Aorta (tissue), 5 donors: ENCODE data around the gene RNF11. TPM values are rescaled to one million over a fixed set of nuclear protein-coding genes. Genes with fewer than 3 reads are reported as not detected.

ENCODE experiments used
- ATAC-seq: fragments of 200-7000 bp; cut with Tn5 transposase; one replicate; pipeline ENCODE4 v1.9.1; 2022; ENCODE audit warnings: moderate library complexity; ENCODE audit not compliant: low FRiP score
- DNase-seq, 2 donors: peaks; one replicate each; pipeline ENCODE4 v3.0.0-alpha.2; 2020
- H3K27ac ChIP-seq, 2 donors: one replicate each; pipeline ENCODE4 v1.5.1; 2013; ENCODE audit warnings: low read length in 2 of 2, mild to moderate bottlenecking in 2 of 2, moderate library complexity in 2 of 2, control low read depth in 1 of 2, inconsistent platforms in 1 of 2, low read depth in 1 of 2
- H3K27me3 ChIP-seq, 2 donors: one replicate each; pipeline ENCODE4 v1.6.1; 2013; ENCODE audit warnings: control low read depth in 1 of 2, low read length in 1 of 2, mild to moderate bottlenecking in 1 of 2, moderate library complexity in 1 of 2; ENCODE audit not compliant: insufficient read depth in 2 of 2, control insufficient read depth in 1 of 2
- H3K36me3 ChIP-seq, 2 donors: one replicate each; pipeline ENCODE4 v1.6.1; 2013; ENCODE audit warnings: control low read depth in 1 of 2, low read length in 1 of 2, mild to moderate bottlenecking in 1 of 2; ENCODE audit not compliant: insufficient read depth in 2 of 2, control insufficient read depth in 1 of 2
- H3K4me1 ChIP-seq, 2 donors: one replicate each; pipeline ENCODE4 v1.6.1; 2013; ENCODE audit warnings: low read length in 2 of 2, control low read depth in 1 of 2, mild to moderate bottlenecking in 1 of 2, moderate library complexity in 1 of 2; ENCODE audit not compliant: insufficient read depth in 2 of 2, control insufficient read depth in 1 of 2
- H3K4me3 ChIP-seq, 2 donors: one replicate each; pipeline ENCODE4 v1.5.1; 2013; ENCODE audit warnings: low read length in 2 of 2, control low read depth in 1 of 2, mild to moderate bottlenecking in 1 of 2
- H3K9me3 ChIP-seq: one replicate; pipeline ENCODE4 v1.6.1; 2013; ENCODE audit warnings: mild to moderate bottlenecking, low read length; ENCODE audit not compliant: control insufficient read depth
- WGBS, 2 donors: extraction: QIAGEN DNeasy Blood & Tissue Kit; methylation state at CpG; one replicate each; pipeline ENCODE4 v1.1.7; 2013; 5-methylcytosine and 5-hydroxymethylcytosine counted together
- intact Hi-C, 2 donors: fragments of 100-400 bp; cut with DNase I; formaldehyde crosslinking; loops; one replicate each; pipeline versions ENCODE4 v1.14.2 to v1.15.0; 2022
- polyA plus RNA-seq, 2 donors: library from polyadenylated mRNA; stranded (reverse); fragments of 200-250 nt; gene quantifications; one replicate each; pipeline ENCODE4 v1.2.3, GENCODE V29; 2013
- total RNA-seq, 2 donors: library from RNA; stranded (reverse); fragmentation: NEBNext Ultra II Directional; extraction: Animal tissue kit (Norgen Biotek cat#: 25700); gene quantifications; one replicate each; pipeline ENCODE4 v1.2.1, GENCODE V29; 2021
- donor health status: healthy with polysubstance abuse.
- donor health status: Bipolar disorder and iron deficiency.
- donor health status: DM: no; HTN: no; CAD: no.
- donor health status: DM: no; HTN: no; CAD: no.
- donor health status: DM: yes; HTN: yes; CAD: no.

Gene RNF11
- total and polyA plus RNA-seq, 4 donors = 110 to 168 (median 134) TPM

DNA sequence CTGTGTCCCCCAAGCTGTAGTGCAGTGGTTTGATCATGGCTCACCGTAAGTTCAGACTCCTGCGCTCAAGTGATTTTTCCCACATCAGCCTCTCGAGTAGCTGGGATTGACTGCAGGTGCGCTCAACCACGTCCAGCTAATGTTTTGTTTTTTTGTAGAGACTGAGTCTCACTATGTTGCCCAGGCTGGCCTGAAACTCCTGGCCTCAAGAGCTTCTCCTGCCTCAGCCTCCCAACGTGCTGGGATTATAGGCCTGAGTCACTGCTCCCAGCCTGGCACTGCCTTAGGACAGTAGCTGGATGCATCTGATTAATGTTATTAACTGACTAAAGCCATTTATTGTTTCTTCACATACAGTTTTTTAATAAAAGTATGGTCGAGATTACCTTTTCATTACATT lies 40.2 kb downstream of the RNF11 start:
- no peaks in the 10 kb centered on the region for H3K27me3 ChIP-seq
- no peak overlapping the region for H3K4me3 ChIP-seq
- H3K36me3 ChIP-seq = no peaks in the 10 kb centered on the region
- peaks cover under 1 to 3% of the 10 kb centered on the region in 2 donors for H3K4me1 ChIP-seq
- no peak overlapping the region for H3K27ac ChIP-seq
- no peaks in the 10 kb centered on the region for H3K9me3 ChIP-seq
- DNase-seq = no peak
- intact Hi-C loops = no loop called here
- no peak for ATAC-seq
- WGBS, 2 donors = 74 to 84% methylated on average over 7 of the region's 7 CpGs

DNA sequence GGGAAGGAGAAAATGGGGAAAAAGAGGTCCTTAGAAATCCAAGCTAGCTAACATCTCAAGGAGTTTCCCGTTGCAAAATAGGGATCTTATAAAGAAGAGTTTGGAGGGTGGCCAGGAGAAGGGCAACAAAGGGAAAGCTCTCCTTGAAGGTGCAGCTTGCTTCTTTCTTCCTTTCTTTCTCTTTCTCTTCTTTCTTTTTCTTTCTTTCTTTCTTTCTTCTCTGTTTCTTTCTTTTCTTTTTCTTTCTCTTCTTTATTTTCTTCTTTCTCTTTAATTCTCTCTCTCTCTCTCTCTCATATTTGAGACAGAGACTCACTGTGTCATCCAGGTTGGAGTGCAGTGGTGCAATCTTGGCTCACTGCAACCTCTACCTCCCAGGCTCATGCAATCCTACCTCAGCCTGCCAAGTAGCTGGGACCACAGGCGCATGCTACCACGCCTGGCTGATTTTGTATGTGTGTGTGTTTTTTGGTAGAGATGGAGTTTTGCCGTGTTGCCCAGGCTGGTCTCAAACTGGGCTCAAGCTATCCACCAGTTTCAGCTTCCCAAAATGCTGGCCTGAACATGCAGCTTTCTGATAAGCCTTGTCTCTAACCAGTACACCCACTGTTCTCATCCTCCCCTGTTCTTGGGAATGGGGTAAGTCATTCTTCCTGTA lies 44.4 kb downstream of the RNF11 start:
- intact Hi-C loops = loop anchor here in 1 of 2 donors (5.0 kb wide), 1 partner anchor 43 kb away; the partner anchor contains the start of gene RNF11

DNA sequence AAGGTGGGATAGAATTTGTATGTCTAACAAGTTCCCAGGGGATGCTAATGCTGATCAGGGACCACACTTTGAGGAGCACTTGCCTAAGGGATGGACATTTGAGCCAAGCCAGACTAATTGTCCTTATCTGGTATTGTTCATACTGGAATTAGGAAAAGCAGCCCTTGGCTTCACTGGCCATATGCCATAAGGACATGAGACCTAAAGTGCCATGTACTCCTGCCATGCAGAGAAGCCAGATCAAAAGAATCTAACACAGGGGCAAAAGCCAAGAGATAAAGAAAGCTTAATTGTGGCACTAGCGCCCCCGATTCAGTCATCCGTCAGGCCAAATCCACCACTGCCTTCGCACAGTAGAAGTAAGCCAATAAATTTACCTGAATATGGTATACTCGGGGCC lies 45.7 kb downstream of the RNF11 start:
- 48 to 50% methylated on average over 5 of the region's 5 CpGs for WGBS, 2 donors
- Histone ChIP-seq H3K4me1 (peaks cover 8% of the 10 kb centered on the region in 2 donors), H3K9me3 (no peaks in the 10 kb centered on the region), H3K27ac (peak overlapping the region in 1 of 2 donors; percentile 42), H3K4me3 (no peak overlapping the region), H3K36me3 (no peaks in the 10 kb centered on the region), H3K27me3 (no peaks in the 10 kb centered on the region)
- intact Hi-C loops = loop anchor here in 1 of 2 donors (5.0 kb wide), 1 partner anchor 45 kb away; the partner anchor contains the start of gene RNF11
- no peak for DNase-seq
- ATAC-seq = no peak

More for the DNA sequence above, 44.4 kb downstream of the RNF11 start:
- Histone ChIP-seq H3K27me3 (no peaks in the 10 kb centered on the region), H3K4me1 (peaks cover 8% of the 10 kb centered on the region in 2 donors), H3K27ac (no peak overlapping the region), H3K9me3 (no peaks in the 10 kb centered on the region), H3K4me3 (no peak overlapping the region), H3K36me3 (no peaks in the 10 kb centered on the region)
- ATAC-seq (no peak), DNase-seq (no peak)
- 35 to 40% methylated on average over 4 of the region's 4 CpGs for WGBS, 2 donors

DNA sequence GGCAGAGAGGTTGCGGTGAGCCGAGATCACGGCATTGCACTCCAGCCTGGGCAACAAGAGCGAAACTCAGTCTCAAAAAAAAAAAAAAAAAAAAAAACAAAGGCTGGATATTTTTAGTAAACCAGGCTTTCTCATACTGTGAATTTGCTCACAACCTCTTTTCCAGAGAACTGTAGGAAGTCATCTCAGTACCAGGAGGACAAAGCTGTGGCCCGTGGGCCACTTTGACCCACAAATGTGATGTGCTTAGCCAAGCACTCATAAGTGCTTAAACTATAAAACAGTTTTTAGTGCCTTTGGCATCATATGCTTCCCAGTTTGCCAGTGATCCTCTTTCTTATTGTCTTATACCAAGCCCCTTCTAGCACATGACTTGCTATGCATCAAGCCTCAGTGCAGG lies 46.5 kb downstream of the RNF11 start:
- DNase-seq (no peak), ATAC-seq (peak; percentile 65)
- 5 to 8% methylated on average over 5 of the region's 5 CpGs for WGBS, 2 donors
- Histone ChIP-seq H3K4me1 (peaks cover 8% of the 10 kb centered on the region in 2 donors), H3K36me3 (no peaks in the 10 kb centered on the region), H3K27ac (peak overlapping the region; percentile 36 to 70), H3K4me3 (no peak overlapping the region), H3K9me3 (no peaks in the 10 kb centered on the region), H3K27me3 (no peaks in the 10 kb centered on the region)
- intact Hi-C loops = loop anchor here in 1 of 2 donors (5.0 kb wide), 1 partner anchor 45 kb away; the partner anchor contains the start of gene RNF11

DNA sequence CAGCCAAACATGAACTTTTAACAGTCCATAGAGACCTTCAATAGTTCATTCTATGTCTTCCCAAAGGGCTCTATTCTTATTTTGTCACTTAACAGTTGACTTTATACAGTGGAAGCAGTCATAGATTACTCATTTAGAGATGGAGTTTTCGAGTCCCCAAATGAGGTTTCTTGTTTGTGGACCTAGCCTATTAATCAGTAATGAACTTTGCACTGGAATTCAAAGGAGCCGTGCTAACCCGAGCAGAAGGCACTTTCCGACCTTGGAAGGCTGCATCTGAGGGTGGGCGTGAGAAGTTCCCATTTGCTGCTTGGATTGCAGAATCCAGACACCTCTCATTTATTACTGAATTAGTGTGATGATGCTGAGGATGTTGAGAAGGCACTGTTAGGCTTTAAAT lies 47.9 kb downstream of the RNF11 start:
- H3K4me3 ChIP-seq = no peak overlapping the region
- no peak overlapping the region for H3K27ac ChIP-seq
- no peak for ATAC-seq
- intact Hi-C loops = loop anchor here in 1 of 2 donors (5.0 kb wide), 1 partner anchor 47 kb away; the partner anchor contains the start of gene RNF11
- H3K36me3 ChIP-seq = no peaks in the 10 kb centered on the region
- peaks cover 8% of the 10 kb centered on the region in 2 donors for H3K4me1 ChIP-seq
- H3K9me3 ChIP-seq = no peaks in the 10 kb centered on the region
- no peaks in the 10 kb centered on the region for H3K27me3 ChIP-seq
- WGBS, 2 donors = 92 to 94% methylated on average over 5 of the region's 5 CpGs
- no peak for DNase-seq

DNA sequence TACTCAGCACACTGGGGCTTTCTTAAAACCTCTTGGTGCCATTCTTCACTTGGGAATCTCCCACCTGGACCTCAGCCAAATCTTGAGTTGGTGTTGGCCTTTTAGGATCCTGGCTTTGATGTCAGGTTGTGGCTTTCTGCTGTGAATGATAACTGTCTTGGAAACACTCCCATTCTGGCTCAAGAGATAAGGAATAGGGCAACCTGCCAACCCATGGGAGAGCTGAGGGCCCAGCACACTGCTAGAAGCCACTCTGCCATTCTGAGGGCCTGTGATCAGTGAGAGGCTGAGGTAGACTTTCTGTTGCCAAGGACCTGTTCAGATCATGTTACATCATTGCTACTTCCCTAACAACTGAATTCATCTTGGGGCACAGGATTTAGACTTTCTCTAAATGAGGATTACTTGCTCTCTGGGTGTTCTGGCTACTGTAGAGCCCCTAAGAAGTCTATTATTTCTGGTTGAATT lies 48.4 kb downstream of the RNF11 start:
- DNase-seq = no peak
- intact Hi-C loops = loop anchor here in 1 of 2 donors (5.0 kb wide), 1 partner anchor 47 kb away; the partner anchor contains the start of gene RNF11

DNA sequence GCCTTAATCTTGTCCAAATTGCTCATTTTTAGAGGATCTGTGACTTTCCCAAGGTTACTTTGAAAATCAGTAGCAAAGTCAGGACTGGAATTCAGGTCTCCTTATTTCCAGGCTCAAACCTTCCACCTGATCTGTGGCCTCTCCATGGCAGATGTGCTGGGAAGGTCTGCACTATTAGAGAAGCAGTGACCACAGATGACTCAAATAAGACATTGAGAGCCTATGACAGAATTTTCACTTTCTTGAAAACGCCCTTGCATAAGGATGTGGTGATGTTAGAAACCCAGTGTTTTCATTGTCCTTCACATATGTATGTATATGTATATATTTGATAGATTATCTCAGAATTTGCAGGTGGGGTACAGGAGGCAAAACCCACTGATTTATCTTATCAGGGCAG lies 49.0 kb downstream of the RNF11 start:
- Histone ChIP-seq H3K27me3 (no peaks in the 10 kb centered on the region), H3K9me3 (no peaks in the 10 kb centered on the region), H3K27ac (no peak overlapping the region), H3K4me1 (peaks cover 8% of the 10 kb centered on the region in 2 donors), H3K4me3 (no peak overlapping the region), H3K36me3 (no peaks in the 10 kb centered on the region)
- WGBS, 2 donors = 88 to 89% methylated on average over 1 of the region's 1 CpG
- ATAC-seq = no peak
- intact Hi-C loops = no loop called here
- DNase-seq = no peak

More for the DNA sequence above, 48.4 kb downstream of the RNF11 start:
- Histone ChIP-seq H3K4me3 (no peak overlapping the region), H3K36me3 (no peaks in the 10 kb centered on the region), H3K27me3 (no peaks in the 10 kb centered on the region), H3K27ac (no peak overlapping the region), H3K4me1 (peaks cover 8% of the 10 kb centered on the region in 2 donors), H3K9me3 (no peaks in the 10 kb centered on the region)
- ATAC-seq = no peak

DNA sequence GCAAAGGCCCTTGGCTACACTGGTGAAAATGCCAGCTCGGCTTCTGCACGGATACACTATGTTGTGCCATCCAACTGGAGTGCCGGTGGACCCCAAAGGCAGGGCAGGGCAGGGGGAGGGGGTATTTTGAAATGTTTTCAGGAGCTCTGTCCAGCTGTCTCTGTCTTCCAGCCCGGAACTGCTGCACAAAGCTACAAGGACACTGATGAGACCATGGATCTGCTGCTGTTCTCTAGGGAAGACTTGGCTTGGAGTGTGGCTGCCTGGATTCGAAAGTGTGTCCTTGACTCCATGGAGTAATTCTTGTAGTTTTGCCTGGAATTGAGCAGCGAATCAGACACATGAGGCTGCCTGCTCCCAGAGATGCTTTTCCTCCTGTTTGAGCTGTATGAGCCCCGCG lies 51.9 kb downstream of the RNF11 start:
- Histone ChIP-seq H3K4me1 (peaks cover 4 to 8% of the 10 kb centered on the region in 2 donors), H3K9me3 (no peaks in the 10 kb centered on the region), H3K27me3 (no peaks in the 10 kb centered on the region), H3K36me3 (no peaks in the 10 kb centered on the region), H3K27ac (no peak overlapping the region), H3K4me3 (no peak overlapping the region)
- WGBS, 2 donors = 93 to 94% methylated on average over 8 of the region's 8 CpGs
- ATAC-seq = no peak
- DNase-seq = no peak
- intact Hi-C loops = no loop called here

DNA sequence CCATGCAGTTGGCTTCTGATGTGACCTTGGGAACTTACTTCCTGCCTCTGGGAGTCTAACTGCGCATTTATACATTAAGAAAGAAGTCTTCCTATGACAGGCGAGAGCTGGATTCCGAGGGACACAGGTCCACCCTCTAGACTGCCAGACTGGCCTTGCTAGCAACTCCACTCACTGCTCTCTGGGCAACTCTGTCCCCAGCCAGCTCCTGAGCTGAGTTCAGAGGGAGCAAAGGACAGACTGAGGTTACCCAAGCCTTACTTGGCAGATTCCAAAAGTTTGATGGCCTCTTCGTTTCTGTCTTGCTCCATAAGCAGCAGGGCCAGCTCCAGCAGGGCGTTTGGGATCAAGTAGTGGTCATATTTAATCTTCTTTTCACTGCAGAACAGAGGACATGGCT lies 52.5 kb downstream of the RNF11 start:
- H3K27ac ChIP-seq = no peak overlapping the region
- no peak overlapping the region for H3K4me3 ChIP-seq
- no peaks in the 10 kb centered on the region for H3K27me3 ChIP-seq
- intact Hi-C loops = no loop called here
- ATAC-seq (no peak), DNase-seq (no peak)
- H3K36me3 ChIP-seq = no peaks in the 10 kb centered on the region
- H3K9me3 ChIP-seq = no peaks in the 10 kb centered on the region
- peaks cover 3 to 5% of the 10 kb centered on the region in 2 donors for H3K4me1 ChIP-seq
- 93 to 97% methylated on average over 5 of the region's 5 CpGs for WGBS, 2 donors
